Measurements from ENCODE around the gene NTRK2.
A peak's percentile ranks its signal among the peaks of the same experiment; 100 is the strongest.

The NTRK2 gene

DNA sequence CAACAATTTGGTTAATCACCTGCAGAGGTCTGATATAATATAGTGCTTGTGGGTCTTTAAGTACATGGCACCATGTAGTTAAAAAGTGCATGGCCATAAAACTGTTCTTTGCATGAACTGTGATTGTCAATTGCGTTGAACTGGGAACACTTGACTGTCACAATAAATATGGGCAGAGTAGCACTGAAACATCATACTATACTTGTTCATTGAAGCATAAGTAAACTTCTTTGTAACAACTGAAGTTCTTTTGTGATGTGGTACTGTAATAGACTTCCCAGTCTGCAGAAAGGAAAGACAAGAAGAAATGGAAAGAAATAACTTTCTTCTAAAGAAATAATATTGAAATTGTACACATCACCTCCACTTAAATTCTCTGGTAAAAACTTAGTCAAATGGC, 9.8 kb upstream of the NTRK2 start:
- no peak for TF ChIP-seq EZH2 (IDR thresholded peaks at IDR 0.05; ENCODE audit: borderline replicate concordance, low read depth, low read length, severe bottlenecking)
- TF ChIP-seq, protein P1, sequence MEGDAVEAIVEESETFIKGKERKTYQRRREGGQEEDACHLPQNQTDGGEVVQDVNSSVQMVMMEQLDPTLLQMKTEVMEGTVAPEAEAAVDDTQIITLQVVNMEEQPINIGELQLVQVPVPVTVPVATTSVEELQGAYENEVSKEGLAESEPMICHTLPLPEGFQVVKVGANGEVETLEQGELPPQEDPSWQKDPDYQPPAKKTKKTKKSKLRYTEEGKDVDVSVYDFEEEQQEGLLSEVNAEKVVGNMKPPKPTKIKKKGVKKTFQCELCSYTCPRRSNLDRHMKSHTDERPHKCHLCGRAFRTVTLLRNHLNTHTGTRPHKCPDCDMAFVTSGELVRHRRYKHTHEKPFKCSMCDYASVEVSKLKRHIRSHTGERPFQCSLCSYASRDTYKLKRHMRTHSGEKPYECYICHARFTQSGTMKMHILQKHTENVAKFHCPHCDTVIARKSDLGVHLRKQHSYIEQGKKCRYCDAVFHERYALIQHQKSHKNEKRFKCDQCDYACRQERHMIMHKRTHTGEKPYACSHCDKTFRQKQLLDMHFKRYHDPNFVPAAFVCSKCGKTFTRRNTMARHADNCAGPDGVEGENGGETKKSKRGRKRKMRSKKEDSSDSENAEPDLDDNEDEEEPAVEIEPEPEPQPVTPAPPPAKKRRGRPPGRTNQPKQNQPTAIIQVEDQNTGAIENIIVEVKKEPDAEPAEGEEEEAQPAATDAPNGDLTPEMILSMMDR (IDR thresholded peaks at IDR 0.05; ENCODE audit: borderline replicate concordance, extremely low read depth, low read length, poor library complexity, severe bottlenecking) = no peak

GRCh38 chr9:84667571-84668195, 1.8 kb upstream of the NTRK2 start:
- Histone ChIP-seq H2AFZ (ENCODE audit: low read depth, low read length) (no peak overlapping the region), H3K4me2 (ENCODE audit: insufficient read depth, low read length) (no peak overlapping the region), H3K79me2 (ENCODE audit: insufficient read depth, low read length) (no peaks in the 10 kb centered on the region), H4K20me1 (ENCODE audit: insufficient read depth, low read length) (no peaks in the 10 kb centered on the region), H3K27me3 (ENCODE audit: insufficient read depth, low read length, poor library complexity) (no peaks in the 10 kb centered on the region), H3K4me1 (ENCODE audit: insufficient read depth, low read length) (no peaks in the 10 kb centered on the region), H3K9me3 (ENCODE audit: insufficient read depth, low read length, severe bottlenecking) (no peaks in the 10 kb centered on the region), H3K36me3 (ENCODE audit: insufficient read depth, low read length) (no peaks in the 10 kb centered on the region), H3K27ac (ENCODE audit: low read length) (no peak overlapping the region), H3K4me3 (ENCODE audit: low read depth in 1 of 2, low read length in 2 of 2) (no peak overlapping the region), H3K9ac (ENCODE audit: low read depth, low read length) (no peak overlapping the region)
- no peak for DNase-seq
- no peak for ATAC-seq (ENCODE audit: insufficient read depth, low read depth)
- TF ChIP-seq, protein P1 (IDR thresholded peaks at IDR 0.05; ENCODE audit: borderline replicate concordance, extremely low read depth, low read length, poor library complexity, severe bottlenecking) = peak; percentile 34
- no peak for TF ChIP-seq EZH2 (IDR thresholded peaks at IDR 0.05; ENCODE audit: borderline replicate concordance, low read depth, low read length, severe bottlenecking)

More for the DNA sequence above, 9.8 kb upstream of the NTRK2 start:
- DNase-seq (no peak), ATAC-seq (ENCODE audit: insufficient read depth, low read depth) (no peak)
- H3K4me3 ChIP-seq (ENCODE audit: low read depth in 1 of 2, low read length in 2 of 2) = no peak overlapping the region
- no peak overlapping the region for H3K4me2 ChIP-seq (ENCODE audit: insufficient read depth, low read length)
- H3K27ac ChIP-seq (ENCODE audit: low read length) = no peak overlapping the region
- H3K9me3 ChIP-seq (ENCODE audit: insufficient read depth, low read length, severe bottlenecking) = no peaks in the 10 kb centered on the region
- H3K36me3 ChIP-seq (ENCODE audit: insufficient read depth, low read length) = no peaks in the 10 kb centered on the region
- H3K79me2 ChIP-seq (ENCODE audit: insufficient read depth, low read length) = no peaks in the 10 kb centered on the region
- no peak overlapping the region for H2AFZ ChIP-seq (ENCODE audit: low read depth, low read length)
- no peaks in the 10 kb centered on the region for H4K20me1 ChIP-seq (ENCODE audit: insufficient read depth, low read length)
- no peaks in the 10 kb centered on the region for H3K27me3 ChIP-seq (ENCODE audit: insufficient read depth, low read length, poor library complexity)
- no peaks in the 10 kb centered on the region for H3K4me1 ChIP-seq (ENCODE audit: insufficient read depth, low read length)
- no peak overlapping the region for H3K9ac ChIP-seq (ENCODE audit: low read depth, low read length)

DNA sequence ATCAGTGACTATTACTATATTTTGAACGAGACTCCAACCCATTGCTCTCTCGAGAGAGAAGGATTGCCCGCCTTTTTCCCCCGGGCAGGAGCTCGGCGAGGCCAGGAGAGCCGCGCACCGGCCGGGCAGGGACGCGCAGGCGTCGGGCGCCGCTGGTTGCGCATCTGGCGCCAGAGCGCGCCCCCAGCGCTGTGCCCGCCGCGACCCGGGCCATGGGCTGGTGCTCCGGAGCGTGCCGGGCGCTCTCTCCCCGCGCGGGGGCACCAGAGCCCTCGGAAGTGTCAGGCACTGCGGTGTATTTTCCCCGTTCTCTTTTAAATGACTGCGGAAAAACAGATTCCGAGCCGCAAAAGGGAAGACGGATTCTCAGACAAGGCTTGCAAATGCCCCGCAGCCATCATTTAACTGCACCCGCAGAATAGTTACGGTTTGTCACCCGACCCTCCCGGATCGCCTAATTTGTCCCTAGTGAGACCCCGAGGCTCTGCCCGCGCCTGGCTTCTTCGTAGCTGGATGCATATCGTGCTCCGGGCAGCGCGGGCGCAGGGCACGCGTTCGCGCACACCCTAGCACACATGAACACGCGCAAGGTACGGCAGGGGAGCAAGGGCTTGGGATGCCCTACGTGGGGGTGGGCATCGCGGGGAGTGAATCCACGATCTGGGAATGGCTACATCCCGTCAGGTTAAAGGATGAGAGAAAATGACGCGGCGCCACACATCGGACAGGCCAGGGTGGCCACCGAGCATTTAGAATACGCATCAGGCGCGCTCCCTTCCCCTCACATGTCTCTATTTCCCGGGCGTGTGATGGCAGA, 1.1 kb upstream of the NTRK2 start:
- no peak overlapping the region for H3K9ac ChIP-seq (ENCODE audit: low read depth, low read length)
- no peaks in the 10 kb centered on the region for H3K27me3 ChIP-seq (ENCODE audit: insufficient read depth, low read length, poor library complexity)
- no peaks in the 10 kb centered on the region for H3K9me3 ChIP-seq (ENCODE audit: insufficient read depth, low read length, severe bottlenecking)
- no peak for DNase-seq
- H3K36me3 ChIP-seq (ENCODE audit: insufficient read depth, low read length) = no peaks in the 10 kb centered on the region
- H3K27ac ChIP-seq (ENCODE audit: low read length) = no peak overlapping the region
- TF ChIP-seq, protein P1 (IDR thresholded peaks at IDR 0.05; ENCODE audit: borderline replicate concordance, extremely low read depth, low read length, poor library complexity, severe bottlenecking) = no peak
- TF ChIP-seq EZH2 (IDR thresholded peaks at IDR 0.05; ENCODE audit: borderline replicate concordance, low read depth, low read length, severe bottlenecking) = no peak
- no peak for ATAC-seq (ENCODE audit: insufficient read depth, low read depth)
- no peak overlapping the region for H3K4me2 ChIP-seq (ENCODE audit: insufficient read depth, low read length)
- H4K20me1 ChIP-seq (ENCODE audit: insufficient read depth, low read length) = no peaks in the 10 kb centered on the region
- H3K4me1 ChIP-seq (ENCODE audit: insufficient read depth, low read length) = no peaks in the 10 kb centered on the region
- H3K4me3 ChIP-seq (ENCODE audit: low read depth in 1 of 2, low read length in 2 of 2) = no peak overlapping the region
- no peak overlapping the region for H2AFZ ChIP-seq (ENCODE audit: low read depth, low read length)
- H3K79me2 ChIP-seq (ENCODE audit: insufficient read depth, low read length) = no peaks in the 10 kb centered on the region
